ENCODE data around the gene GFOD1. TPM values are rescaled to one million over a fixed set of nuclear protein-coding genes. Genes with fewer than 3 reads are reported as not detected.
A peak's percentile ranks its signal among the peaks of the same experiment; 100 is the strongest.

GFOD1 gene
- total and polyA plus RNA-seq, 2 donors (not counting 1 experiment from before 2014, with no cell fraction given): 10.5 to 25.3 TPM

- DNase-seq (ENCODE audit: low read depth in 2 of 2): peak; percentile 27 to 66
- no peak overlapping the region for H3K4me2 ChIP-seq (ENCODE audit: extremely low read depth, insufficient read depth, low read length)
- TF ChIP-seq CTCF (conservative IDR thresholded peaks at IDR 0.05 in 1 of 2, IDR thresholded peaks at IDR 0.05 in 1 of 2; ENCODE audit: low read depth in 1 of 2, low read length in 2 of 2) (no peak), EZH2 (IDR thresholded peaks at IDR 0.05; ENCODE audit: low read length, missing control alignments) (no peak)
Measured at GRCh38 chr6:13453771-13454251, 33.6 kb downstream of the GFOD1 start.

GRCh38 chr6:13453153-13453552 is 34.2 kb downstream of the GFOD1 start:
- no peak for TF ChIP-seq CTCF (conservative IDR thresholded peaks at IDR 0.05 in 1 of 2, IDR thresholded peaks at IDR 0.05 in 1 of 2; ENCODE audit: low read depth in 1 of 2, low read length in 2 of 2)
- no peak for TF ChIP-seq EZH2 (IDR thresholded peaks at IDR 0.05; ENCODE audit: low read length, missing control alignments)
- Histone ChIP-seq H3K9ac (ENCODE audit: insufficient read depth, low read length) (no peak overlapping the region), H3K79me2 (ENCODE audit: control insufficient read depth, insufficient read depth, low read length) (no peaks in the 10 kb centered on the region), H3K4me3 (replicated peaks in 1 of 4; ENCODE audit: control extremely low read depth in 1 of 4, insufficient read depth in 1 of 4, low read depth in 3 of 4, low read length in 4 of 4) (no peak overlapping the region), H2AFZ (ENCODE audit: low read length) (no peak overlapping the region), H4K20me1 (ENCODE audit: control insufficient read depth, extremely low read depth, insufficient read depth, low read length) (no peaks in the 10 kb centered on the region), H3K27ac (ENCODE audit: insufficient read depth, low read length) (no peak overlapping the region), H3K36me3 (ENCODE audit: control insufficient read depth, insufficient read depth, low read length) (no peaks in the 10 kb centered on the region), H3K27me3 (ENCODE audit: control insufficient read depth, insufficient read depth, low read length) (no peaks in the 10 kb centered on the region), H3K4me1 (ENCODE audit: control insufficient read depth, extremely low read depth, insufficient read depth, low read length) (peaks cover 21% of the 10 kb centered on the region), H3K4me2 (ENCODE audit: extremely low read depth, insufficient read depth, low read length) (no peak overlapping the region), H3K9me3 (ENCODE audit: control insufficient read depth, insufficient read depth, low read depth, low read length) (no peaks in the 10 kb centered on the region)
- DNase-seq (ENCODE audit: low read depth in 2 of 2): no peak

More at GRCh38 chr6:13453771-13454251, 33.6 kb downstream of the GFOD1 start:
- no peak overlapping the region for H2AFZ ChIP-seq (ENCODE audit: low read length)
- no peaks in the 10 kb centered on the region for H3K9me3 ChIP-seq (ENCODE audit: control insufficient read depth, insufficient read depth, low read depth, low read length)
- no peaks in the 10 kb centered on the region for H4K20me1 ChIP-seq (ENCODE audit: control insufficient read depth, extremely low read depth, insufficient read depth, low read length)
- no peaks in the 10 kb centered on the region for H3K79me2 ChIP-seq (ENCODE audit: control insufficient read depth, insufficient read depth, low read length)
- H3K4me3 ChIP-seq (replicated peaks in 1 of 4; ENCODE audit: control extremely low read depth in 1 of 4, insufficient read depth in 1 of 4, low read depth in 3 of 4, low read length in 4 of 4): no peak overlapping the region
- H3K4me1 ChIP-seq (ENCODE audit: control insufficient read depth, extremely low read depth, insufficient read depth, low read length): peaks cover 21% of the 10 kb centered on the region
- H3K27ac ChIP-seq (ENCODE audit: insufficient read depth, low read length): no peak overlapping the region
- H3K27me3 ChIP-seq (ENCODE audit: control insufficient read depth, insufficient read depth, low read length): no peaks in the 10 kb centered on the region
- H3K36me3 ChIP-seq (ENCODE audit: control insufficient read depth, insufficient read depth, low read length): no peaks in the 10 kb centered on the region
- H3K9ac ChIP-seq (ENCODE audit: insufficient read depth, low read length): no peak overlapping the region

- Histone ChIP-seq H3K27me3 (ENCODE audit: control insufficient read depth, insufficient read depth, low read length) (no peaks in the 10 kb centered on the region), H4K20me1 (ENCODE audit: control insufficient read depth, extremely low read depth, insufficient read depth, low read length) (no peaks in the 10 kb centered on the region), H2AFZ (ENCODE audit: low read length) (no peak overlapping the region), H3K4me1 (ENCODE audit: control insufficient read depth, extremely low read depth, insufficient read depth, low read length) (peaks cover 17% of the 10 kb centered on the region), H3K9ac (ENCODE audit: insufficient read depth, low read length) (no peak overlapping the region), H3K79me2 (ENCODE audit: control insufficient read depth, insufficient read depth, low read length) (no peaks in the 10 kb centered on the region), H3K4me3 (replicated peaks in 1 of 4; ENCODE audit: control extremely low read depth in 1 of 4, insufficient read depth in 1 of 4, low read depth in 3 of 4, low read length in 4 of 4) (no peak overlapping the region), H3K4me2 (ENCODE audit: extremely low read depth, insufficient read depth, low read length) (no peak overlapping the region), H3K27ac (ENCODE audit: insufficient read depth, low read length) (no peak overlapping the region), H3K36me3 (ENCODE audit: control insufficient read depth, insufficient read depth, low read length) (no peaks in the 10 kb centered on the region), H3K9me3 (ENCODE audit: control insufficient read depth, insufficient read depth, low read depth, low read length) (no peaks in the 10 kb centered on the region)
- no peak for TF ChIP-seq CTCF (conservative IDR thresholded peaks at IDR 0.05 in 1 of 2, IDR thresholded peaks at IDR 0.05 in 1 of 2; ENCODE audit: low read depth in 1 of 2, low read length in 2 of 2)
- TF ChIP-seq EZH2 (IDR thresholded peaks at IDR 0.05; ENCODE audit: low read length, missing control alignments): no peak
- DNase-seq (ENCODE audit: low read depth in 2 of 2): peak in 1 of 2 donors; percentile 41
Measured at GRCh38 chr6:13452346-13453117, 34.9 kb downstream of the GFOD1 start.

All from fibroblast of lung (primary cell).